HG02973 (cell line): ENCODE measurements around the gene DOK4.

ENCODE experiments used
- ATAC-seq: cut with Tn5 transposase; IDR thresholded peaks from one replicate; pipeline ENCODE4 v1.9.1; 2021; ENCODE audit warnings: moderate library complexity; ENCODE audit not compliant: unreplicated experiment

Gene DOK4

GRCh38 chr16:57519796-57520360 is 33.6 kb upstream of the DOK4 start:
- peak; percentile 72 for ATAC-seq

DNA sequence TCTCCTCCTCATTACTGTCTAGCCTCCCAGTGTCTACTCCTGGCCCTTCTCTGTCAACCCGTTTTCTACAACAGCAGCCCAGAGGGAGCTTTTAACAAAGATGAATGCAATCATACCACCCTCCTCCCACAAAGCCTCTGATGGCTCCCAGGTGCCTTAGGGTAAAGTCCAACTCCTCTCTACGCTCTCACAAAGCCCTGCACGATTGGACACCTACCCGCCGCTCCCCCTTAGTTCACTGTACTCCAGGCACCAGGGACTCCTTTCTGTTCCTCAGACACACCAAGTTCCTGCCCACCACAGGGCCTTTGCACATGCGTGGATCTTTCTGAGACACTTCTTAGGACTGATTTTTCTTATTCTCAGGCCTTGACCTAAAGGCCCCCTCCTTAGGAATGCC is 32.6 kb upstream of the DOK4 start:
- no peak for ATAC-seq

GRCh38 chr16:57518520-57518919 is 32.2 kb upstream of the DOK4 start:
- no peak for ATAC-seq

DNA sequence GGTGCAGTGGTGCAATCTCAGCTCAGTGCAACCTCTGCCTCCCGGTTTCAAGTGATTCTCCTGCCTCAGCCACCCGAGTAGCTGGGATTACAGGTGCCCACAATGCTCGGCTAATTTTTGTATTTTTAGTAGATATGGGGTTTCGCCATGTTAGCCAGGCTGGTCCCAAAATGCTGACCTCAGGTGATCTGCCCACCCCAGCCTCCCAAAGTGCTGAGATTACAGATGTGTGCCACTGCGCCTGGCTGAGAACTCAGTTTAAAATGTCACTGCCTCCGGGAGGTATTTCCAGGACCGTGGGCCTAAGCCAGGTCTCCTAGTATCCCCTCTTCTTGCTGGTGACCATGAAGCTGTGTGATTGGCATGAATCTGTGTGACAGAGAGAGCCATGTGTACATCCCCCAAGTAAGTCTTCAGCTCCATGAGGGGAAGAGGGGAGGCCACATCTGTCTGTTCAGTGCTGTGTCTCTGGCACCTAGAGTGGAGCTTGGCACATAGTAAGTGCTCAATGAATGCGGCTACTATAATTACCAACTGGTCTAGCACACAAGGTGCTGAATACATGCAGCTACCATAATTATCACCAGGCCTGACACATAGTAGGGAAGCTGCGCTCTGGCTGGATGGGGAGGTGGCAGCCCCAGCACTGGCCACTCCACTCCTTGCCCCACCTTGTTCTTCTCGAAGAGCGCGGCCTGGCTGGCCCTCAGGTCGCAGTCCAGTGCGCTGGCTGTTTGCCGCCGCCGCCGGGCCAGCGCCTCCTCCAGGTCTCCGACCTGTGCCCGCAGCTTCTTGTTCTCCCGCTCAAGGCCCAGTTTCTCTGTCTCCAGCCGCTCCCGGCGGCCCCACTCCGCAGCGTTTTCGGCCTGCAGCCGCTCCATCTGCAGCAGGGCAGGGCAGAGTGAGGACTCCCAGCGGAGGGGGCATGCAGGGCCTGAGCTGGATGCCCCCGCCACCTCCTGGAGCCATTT is 31.4 kb upstream of the DOK4 start:
- ATAC-seq: no peak

- no peak for ATAC-seq
Measured at GRCh38 chr16:57516773-57517172, 30.5 kb upstream of the DOK4 start.

DNA sequence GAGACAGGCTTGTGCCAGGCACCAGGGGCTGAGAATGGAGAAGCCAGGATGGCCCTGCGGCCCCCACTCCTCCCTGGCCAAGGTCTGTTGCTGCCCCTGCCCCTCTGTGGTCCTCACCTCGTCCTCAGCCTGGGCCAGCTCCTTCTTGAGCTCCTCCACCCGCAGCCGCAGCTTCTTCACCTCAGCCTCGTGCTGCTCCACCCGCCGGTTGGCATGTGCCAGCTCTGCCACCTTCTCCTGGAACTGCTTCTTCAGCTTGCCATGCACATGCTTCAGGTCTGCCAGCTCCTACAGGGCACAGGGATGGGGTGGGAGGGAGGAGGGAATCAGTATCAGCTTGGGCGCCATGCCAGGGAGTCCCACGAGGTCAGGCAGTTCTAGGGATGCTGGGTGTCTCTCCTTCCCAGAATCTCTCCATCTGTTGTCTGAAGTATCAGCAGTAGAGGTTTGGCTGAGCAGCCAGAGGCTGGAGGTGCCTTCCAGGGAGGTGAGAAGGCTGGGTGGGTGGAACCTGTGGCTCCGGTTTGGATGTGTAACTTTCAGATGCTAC is 30.0 kb upstream of the DOK4 start:
- no peak for ATAC-seq

- no peak for ATAC-seq
Measured at GRCh38 chr16:57514791-57515600, 28.7 kb upstream of the DOK4 start.

GRCh38 chr16:57514371-57514770 is 28.1 kb upstream of the DOK4 start:
- no peak for ATAC-seq

DNA sequence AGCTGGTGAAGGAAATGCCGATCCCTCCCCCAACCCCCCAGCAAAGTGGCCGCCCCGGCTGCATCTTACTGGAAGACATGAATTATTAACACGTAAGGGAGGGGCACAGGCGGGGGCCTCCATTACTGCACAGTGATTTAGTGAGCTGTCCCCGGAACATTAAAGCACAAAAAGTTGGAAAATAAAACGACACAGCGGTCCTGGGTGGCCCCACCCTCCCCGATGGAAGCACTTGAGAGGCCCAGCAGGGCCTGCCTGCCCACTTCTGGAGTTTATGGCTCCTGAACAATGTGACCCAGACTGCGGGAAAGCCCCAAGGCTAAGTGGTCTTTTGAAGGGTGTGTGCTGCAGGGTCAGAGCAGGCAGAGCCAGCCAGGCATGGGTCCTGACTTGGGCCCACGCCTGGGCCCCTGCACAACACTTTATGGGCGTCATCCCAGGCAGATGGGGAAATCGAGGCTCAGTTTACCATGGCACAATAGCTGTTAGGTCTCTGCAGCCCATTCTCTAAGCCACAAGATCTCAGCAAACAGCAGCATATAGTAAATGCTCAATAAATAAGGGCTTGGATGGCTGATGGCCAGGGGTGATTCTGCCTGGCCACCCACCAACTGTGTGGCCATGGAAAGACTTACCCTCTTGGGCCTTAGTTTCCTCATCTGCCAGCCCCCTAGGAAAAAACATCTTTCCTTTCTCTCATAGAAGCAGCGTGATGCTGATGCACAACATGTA is 27.2 kb upstream of the DOK4 start:
- no peak for ATAC-seq

DNA sequence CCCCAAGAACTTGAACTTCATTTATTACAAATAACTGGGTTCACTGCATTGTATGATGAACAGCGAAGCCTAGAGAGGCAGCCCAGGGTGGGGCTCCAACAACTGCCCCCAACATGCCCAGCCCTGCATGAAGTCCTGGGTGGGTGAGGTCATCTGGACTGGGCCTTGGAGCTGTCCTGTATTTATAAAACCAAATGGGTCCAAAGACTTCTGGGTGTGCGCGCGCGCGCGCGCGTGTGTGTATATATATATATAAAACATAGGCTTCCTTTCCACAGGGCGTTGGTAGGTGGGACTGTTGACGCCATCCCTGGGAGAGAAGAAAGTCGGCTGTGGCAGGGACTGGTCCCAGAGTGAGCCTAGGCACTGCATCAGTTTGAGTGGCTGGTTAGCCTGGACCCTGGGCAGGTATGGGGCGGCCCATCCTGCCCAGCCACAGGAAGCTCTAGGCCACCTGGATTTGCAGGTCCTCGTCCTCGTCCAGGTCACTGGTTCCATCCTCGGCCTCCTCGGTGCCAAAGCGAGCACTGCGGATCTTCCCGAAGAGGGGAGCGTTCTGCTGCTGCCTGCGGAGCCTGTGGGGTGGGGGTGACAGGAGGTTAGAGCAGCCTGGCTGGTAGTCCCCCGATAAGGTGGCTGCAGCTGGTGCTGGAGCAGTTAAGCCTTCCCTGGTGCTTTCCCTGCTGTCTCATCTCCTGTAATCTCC is 26.2 kb upstream of the DOK4 start:
- no peak for ATAC-seq

- ATAC-seq: no peak
Measured at GRCh38 chr16:57510016-57510871, 24.0 kb upstream of the DOK4 start.

- ATAC-seq: no peak
Measured at GRCh38 chr16:57509231-57509923, 23.1 kb upstream of the DOK4 start.

DNA sequence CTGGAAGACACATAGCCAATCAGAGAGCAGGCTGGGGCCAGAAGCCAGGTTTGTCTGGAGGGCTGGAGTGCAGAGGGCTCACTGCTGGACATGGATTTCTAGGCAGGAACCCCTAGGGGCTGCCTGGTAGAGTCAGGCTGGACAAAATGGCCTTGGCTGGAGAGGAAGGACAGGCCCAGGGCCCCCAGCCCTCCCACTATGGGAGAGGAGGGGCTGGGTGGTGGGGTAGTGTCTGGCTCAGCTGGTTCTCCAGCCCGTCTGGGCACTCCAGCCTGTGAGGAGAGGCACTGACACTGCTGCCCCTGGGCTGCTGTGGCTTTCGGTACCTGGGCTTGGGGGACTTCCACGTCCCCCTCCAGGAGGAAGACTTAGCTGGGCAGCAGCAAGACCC is 21.7 kb upstream of the DOK4 start:
- no peak for ATAC-seq

DNA sequence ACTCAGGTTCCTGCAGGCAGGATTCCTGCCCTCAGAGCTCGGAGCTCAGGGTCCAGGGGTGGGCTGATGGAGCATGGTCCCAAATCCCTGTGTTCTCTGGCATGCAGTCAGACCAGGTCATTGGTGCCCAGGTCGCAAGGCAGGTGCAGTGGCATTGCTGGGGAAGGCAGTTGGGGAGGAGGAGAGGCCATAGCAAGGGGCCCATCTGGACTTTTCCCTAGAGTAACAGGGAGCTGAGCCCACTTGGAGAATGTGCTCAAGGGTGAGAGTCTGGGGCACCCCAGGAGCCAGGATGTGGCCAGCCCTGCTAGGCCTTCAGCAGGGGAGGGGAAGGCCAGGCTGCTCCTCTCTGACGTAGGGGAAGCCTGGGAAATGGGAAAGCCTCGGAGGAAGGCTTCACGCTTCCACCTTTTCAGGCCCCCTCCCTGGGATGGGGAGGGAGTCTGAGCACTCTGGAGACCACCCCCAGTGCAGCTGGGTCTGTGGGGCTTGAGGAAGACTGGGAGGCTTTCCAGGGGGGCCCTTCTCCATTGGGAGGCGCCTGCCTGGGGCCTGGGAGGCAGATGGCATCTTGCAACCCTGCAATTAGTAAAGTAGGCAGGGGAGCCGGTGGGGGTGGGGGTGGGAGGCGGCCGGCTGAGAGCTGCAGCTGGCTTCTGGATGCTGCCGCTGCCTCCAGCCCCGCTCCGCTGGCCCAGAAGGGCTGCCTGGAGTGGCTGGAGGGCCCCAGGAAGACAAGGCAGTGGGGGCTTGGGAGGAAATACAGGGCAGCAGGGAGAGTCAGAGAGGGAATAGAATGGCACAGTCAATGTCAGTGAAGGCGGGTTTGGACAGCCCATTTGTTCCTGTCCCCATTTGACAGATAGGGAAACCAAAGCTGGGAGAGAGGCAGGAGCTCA is 21.1 kb upstream of the DOK4 start:
- ATAC-seq: no peak

DNA sequence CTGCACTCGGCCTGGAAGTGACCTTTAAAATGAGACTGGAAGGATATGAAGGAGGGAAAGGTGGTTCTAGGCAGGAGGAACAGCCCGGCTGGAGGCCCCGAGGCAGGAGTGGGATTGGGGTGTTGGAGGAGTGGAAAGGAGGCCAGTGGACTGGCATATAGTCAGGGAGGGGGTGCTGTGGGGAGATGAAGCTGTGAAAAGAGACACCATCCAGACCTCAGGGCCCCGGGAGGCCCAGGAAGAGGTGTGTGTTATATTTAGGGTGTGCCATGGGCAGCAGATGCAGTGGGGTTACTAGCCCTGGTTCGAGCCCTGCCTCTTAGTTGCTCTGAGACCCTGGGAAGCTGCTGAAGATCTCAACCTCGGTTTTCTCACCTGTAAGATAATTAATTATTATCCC is 18.9 kb upstream of the DOK4 start:
- no peak for ATAC-seq

GRCh38 chr16:57504491-57504890 is 18.2 kb upstream of the DOK4 start:
- no peak for ATAC-seq

GRCh38 chr16:57504001-57504400 is 17.7 kb upstream of the DOK4 start:
- no peak for ATAC-seq

- ATAC-seq: no peak
Measured at GRCh38 chr16:57503366-57503765, 17.1 kb upstream of the DOK4 start.
